ENCODE measurements around the gene DMP1.

- TF ChIP-seq CTCF (IDR thresholded peaks at IDR 0.05) (no peak), EZH2 (IDR thresholded peaks at IDR 0.05; ENCODE audit: borderline replicate concordance, insufficient read depth, low read depth, low read length, poor library complexity, severe bottlenecking) (no peak)
These were observed 33.8 kb upstream of the DMP1 start for GRCh38 chr4:87616268-87616667.

Measured in B cell (primary cell).